HEK293 (cell line): Measurements from ENCODE around the gene EML6.

Experiments
- CTCF ChIP-seq: fragments of 450-650 bp; formaldehyde crosslinking; IDR thresholded peaks from 2 replicates; pipeline ENCODE4 v1.5.1; 2016; ENCODE audit warnings: missing biosample characterization, missing genetic modification characterization
- KLF1 ChIP-seq: fragments of 450-650 bp; formaldehyde crosslinking; IDR thresholded peaks from 2 replicates; pipeline ENCODE4 v1.5.1; 2016; ENCODE audit warnings: missing biosample characterization, missing genetic modification characterization
- PRDM1 ChIP-seq: fragments of 450-650 bp; formaldehyde crosslinking; IDR thresholded peaks from 2 replicates; pipeline ENCODE4; 2016; ENCODE audit warnings: missing biosample characterization, missing genetic modification characterization
- REST ChIP-seq: fragments of 450-650 bp; formaldehyde crosslinking; IDR thresholded peaks from 2 replicates; pipeline ENCODE4 v1.5.1; 2016; ENCODE audit warnings: missing biosample characterization, missing genetic modification characterization
- ZBTB49 ChIP-seq: fragments of 450-650 bp; formaldehyde crosslinking; IDR thresholded peaks from 2 replicates; pipeline ENCODE4 v1.5.1; 2016; ENCODE audit warnings: missing biosample characterization, missing genetic modification characterization, low read depth
- ZEB2 ChIP-seq: fragments of 450-650 bp; formaldehyde crosslinking; IDR thresholded peaks from 2 replicates; pipeline ENCODE4 v1.5.1; 2016; ENCODE audit warnings: missing biosample characterization, missing genetic modification characterization
- ZNF335 ChIP-seq: fragments of 450-650 bp; formaldehyde crosslinking; conservative IDR thresholded peaks from 2 replicates; pipeline ENCODE4 v1.5.1; 2016; ENCODE audit warnings: missing biosample characterization, missing genetic modification characterization
- ZNF580 ChIP-seq: fragments of 450-650 bp; formaldehyde crosslinking; IDR thresholded peaks from 2 replicates; pipeline ENCODE4 v1.5.1; 2016; ENCODE audit warnings: missing biosample characterization, missing genetic modification characterization

GRCh38 chr2:54752439-54752838 is 29.0 kb downstream of the EML6 start:
- no peak for TF ChIP-seq CTCF (tag by site-specific recombination)
- no peak for TF ChIP-seq PRDM1
- TF ChIP-seq ZBTB49 = no peak
- TF ChIP-seq ZEB2 = no peak
- TF ChIP-seq KLF1 (tag by site-specific recombination) = no peak
- no peak for TF ChIP-seq ZNF335 (tag by site-specific recombination)
- no peak for TF ChIP-seq REST (tag by site-specific recombination)
- TF ChIP-seq ZNF580 (tag by site-specific recombination) = no peak
